ENCODE data around the gene FAT2.
"Not testable (repeated sequence)": the region's sequence is repeated elsewhere in the genome, so short reads cannot be mapped to it uniquely, and the experiment has no call there.

Gene FAT2

DNA sequence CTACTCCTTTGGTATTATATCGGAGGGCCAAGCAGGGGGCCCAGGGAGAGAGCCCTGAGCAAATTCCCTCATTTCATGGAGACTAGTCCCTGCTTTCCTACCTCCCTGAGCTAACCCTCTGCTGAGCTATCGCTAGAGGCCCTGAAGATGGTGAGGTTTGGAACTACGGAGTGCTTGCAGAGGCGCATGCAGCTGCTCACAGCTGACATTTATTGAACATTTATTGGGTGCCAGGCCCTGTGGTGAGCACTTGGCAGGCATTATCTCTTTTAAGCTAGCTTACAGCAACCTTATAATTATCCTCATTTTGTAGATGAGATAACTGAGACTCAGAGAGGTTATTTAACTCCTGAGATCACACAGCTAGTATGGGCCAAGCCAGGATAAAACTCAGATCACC is 9.8 kb downstream of the FAT2 start:
- no peak for DNase-seq

GRCh38 chr5:151580858-151581257 is 10.3 kb downstream of the FAT2 start:
- DNase-seq, result no peak

- DNase-seq, result no peak
Observed at GRCh38 chr5:151580239-151580638, 10.9 kb downstream of the FAT2 start.

DNA sequence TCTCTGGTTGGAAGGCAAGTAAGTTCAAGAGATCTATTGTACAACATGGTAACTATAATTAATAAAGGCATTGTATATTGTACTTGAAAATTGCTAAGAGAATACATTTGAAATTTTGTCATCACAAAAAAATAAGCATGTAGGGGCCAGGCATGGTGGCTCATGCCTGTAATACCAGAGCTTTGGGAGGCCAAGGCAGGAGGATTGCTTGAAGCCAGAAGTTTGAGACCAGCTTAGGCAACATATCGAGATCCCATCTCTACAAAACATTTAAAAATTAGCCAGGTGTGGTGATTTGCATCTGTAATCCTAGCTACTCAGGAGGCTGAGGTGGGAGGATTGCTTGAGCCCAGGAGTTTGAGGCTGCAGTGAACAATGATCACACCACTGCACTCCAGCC is 12.0 kb downstream of the FAT2 start:
- DNase-seq, result not testable (repeated sequence)

DNA sequence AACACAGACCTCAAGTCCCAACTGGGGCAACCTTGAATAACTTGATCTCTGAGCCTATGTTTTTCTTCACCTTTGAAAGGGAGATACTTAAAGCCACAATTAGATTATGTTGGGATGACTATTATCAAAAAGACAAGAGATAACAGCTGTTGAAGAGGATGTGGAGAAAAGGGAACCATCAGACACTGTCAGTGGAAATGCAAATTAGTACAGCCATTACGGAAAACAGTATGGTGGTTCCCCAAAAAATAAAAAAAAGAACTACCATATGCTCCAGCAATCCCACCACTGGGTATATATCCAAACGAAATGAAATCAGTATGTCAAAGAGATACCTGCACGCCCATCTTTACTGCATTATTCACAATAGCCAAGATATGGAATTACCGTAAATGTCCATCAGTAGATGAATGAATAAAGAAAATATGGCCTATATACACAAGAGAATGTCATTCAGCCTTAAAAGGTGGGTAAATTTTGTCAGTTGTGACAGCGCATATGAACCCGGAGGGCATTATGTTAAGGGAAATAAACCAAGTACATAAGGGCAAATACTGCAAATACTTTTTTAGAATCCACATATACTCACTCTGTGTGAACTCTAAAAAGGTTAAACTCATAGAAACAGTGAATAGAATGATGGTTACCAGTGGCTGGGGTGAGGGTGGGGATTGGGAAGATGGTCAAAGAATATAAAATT is 12.7 kb downstream of the FAT2 start:
- no peak for DNase-seq

GRCh38 chr5:151577566-151577965 is 13.6 kb downstream of the FAT2 start:
- DNase-seq, result no peak

DNA sequence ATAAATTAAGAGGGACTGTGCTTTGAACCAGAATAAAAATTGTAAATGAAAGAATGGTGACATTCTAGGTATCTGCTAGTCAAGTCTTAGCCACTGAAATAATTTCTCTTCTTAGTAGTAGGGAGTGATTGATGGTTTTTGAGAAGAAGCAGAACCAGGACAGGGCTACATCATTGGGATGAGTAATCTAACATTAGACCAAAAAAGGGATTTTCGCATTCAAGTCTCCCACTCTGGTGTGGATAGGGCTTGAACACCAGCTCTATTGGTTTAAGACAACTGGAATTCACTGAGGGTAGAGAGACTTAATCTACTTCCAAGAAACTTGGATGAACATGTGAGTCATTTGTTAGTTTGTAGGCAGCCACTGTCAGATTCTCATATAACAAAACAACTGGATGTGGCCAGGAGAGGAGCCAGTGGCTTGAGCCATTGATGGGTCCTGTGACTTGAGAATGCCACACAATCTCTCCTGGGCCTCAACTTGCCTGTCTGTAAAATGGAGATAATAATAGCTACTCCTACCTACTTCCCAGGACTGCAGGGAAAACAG is 16.6 kb downstream of the FAT2 start:
- DNase-seq, result no peak

DNA sequence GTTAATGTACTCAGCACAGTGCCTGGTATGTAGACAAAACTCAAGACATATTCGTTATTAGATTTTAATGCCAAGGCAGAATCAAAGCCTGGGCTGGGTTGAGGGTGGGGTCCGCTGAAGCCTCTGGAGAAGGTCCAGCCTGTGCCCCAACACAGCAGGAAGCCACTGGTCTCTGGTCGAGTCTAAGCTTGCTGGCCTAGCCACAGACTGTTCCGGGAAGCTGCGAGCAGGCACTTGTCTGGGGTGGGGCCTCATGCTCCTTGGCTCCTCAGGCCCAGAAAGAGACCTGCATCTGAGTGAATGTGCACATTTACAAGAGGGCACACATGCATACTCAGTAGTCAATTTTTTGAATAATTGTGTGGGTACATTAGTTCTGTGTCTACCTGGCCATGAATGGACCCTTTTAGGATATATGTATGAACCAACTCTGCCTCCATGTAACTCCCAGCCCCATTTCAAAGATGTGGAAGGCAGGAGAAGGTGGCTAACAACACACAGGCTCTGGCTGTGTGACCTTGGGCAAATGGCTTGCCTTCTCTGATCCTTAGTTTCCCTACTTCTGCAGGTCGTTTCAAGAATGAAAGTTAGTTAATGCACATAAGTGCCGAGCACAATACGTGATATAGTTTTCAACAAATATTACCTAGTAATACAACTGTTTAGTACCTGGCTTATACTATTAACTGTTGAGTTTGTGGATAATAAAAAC is 18.3 kb downstream of the FAT2 start:
- no peak for DNase-seq

GRCh38 chr5:151571270-151572173 is 19.6 kb downstream of the FAT2 start:
- DNase-seq, result no peak

DNA sequence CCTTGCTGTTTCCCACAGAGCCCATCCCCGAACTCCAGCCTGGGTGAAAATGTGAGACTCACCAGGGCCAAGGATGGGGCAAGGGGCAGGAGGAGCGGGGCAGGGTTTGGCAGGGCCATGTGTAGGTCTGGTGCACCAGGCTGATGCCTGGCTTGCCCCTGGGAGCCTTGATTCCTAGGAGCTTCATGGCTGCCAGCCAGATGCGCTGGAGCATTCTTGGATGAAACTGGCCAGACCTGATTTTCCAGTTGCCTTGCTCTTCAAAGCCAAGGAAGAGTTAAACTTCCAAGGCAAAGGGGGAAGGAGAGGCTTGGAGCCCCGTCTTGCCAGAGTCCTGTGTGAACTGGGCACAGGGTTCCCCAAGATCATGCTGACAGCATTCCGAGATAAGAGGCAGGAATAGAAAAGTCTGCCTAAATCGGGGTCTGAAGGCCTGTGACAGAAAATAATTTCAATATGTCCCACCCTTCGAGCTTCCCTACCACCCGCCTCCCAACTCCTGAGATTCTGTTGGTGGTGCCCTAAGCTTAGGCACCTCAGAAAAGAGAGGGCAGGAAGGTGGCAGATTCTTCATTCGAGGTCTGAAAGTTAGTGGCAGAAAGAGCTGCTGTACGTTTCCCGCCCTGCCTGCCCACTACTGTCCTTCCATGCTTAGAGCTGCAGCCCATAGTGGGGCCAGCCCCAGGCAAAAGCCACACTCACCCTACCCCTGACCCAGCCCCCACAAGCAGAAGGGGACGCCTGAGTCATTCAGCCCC is 20.4 kb downstream of the FAT2 start:
- DNase-seq, result peak in 1 of 2 experiments; percentile 39

DNA sequence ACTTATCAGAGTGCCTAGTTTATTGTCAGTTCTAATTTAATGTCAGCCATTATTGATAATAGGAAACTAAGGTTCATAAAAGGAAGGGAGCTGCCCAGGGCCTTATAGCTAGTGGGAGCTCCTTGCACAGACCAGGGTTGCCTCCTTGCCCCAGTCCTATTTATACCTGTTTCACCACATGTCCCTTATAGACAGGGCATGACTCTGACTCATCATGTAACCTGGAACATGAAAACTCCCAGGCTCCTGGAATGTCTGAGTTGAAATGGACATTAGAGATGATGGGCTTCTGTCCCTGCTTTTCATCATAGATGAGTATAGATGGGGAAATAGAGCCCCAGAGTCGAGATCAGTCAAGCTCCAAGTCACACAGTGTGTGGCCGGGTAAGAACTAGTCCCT is 21.1 kb downstream of the FAT2 start:
- no peak for DNase-seq

- no peak for DNase-seq
Observed at GRCh38 chr5:151569132-151570046, 21.7 kb downstream of the FAT2 start.

DNA sequence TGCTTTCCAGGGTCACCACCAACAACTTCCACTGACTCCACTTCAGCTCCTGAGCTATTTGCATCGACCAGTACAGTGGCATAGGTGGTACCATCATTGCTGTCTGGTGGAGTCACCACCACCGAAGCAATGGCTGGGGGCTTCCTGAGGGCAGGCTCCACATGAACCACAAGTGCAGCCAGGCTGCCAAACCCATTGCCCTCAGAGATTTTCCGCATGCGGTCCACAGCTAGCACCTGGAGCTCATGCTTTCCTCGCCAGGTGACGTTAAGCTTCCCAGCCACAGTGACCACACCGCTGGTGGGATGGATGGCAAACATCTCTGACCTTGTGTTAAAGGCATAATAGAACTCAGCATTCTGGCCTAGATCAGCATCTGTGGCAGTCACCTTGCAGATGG is 23.1 kb downstream of the FAT2 start:
- DNase-seq, result no peak

DNA sequence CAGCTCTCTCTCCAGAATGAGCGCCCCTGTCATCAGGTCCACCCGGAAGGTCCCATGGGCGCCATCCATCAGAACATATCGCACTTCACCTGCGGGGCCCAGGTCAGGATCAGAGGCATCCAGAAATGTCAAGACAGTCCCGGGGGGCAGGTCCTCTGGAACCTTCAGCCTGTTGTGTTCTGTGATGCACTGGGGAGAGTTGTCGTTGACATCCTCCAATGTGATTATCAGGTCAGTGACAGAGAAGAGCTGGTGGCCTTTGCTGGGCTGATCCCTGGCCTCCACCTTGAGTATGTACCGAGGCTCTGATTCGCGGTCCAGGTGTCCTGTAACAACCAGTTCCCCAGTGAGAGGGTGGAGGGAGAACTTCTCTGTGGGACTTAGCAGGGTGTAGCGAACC is 25.2 kb downstream of the FAT2 start:
- DNase-seq, result no peak

DNA sequence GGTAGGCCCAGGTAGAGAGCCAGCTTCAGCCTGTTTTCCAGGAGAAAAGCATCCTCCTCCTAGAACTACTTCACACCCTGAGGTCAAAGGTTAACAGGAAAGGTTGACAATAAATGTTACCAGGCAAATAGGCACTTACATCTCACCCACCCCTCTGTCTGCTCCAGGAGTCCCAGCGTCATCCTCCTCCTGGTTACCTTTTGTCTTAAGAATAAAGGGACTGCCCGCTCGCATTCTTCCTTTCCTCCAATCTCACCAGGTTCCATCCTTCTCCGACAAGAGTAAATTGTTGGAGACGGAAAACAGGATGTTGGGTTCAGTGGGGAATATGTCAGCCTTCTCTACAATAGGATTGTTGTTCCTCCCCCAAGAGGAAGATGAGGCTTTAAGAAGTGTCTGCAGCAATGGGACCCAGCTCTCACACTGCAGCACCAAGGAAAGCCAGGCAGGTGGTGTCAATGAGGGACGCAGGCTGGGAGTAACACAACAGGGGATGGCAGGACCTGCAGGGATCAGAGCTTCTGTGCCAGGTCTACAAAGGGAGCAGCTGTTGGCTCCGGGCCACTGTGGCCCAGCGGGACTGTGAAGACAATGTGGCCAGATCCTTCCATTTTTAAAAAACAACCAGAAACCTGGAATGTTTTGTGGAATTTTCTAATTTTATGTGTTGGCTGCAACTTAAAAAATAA is 29.0 kb downstream of the FAT2 start:
- no peak for DNase-seq

DNA sequence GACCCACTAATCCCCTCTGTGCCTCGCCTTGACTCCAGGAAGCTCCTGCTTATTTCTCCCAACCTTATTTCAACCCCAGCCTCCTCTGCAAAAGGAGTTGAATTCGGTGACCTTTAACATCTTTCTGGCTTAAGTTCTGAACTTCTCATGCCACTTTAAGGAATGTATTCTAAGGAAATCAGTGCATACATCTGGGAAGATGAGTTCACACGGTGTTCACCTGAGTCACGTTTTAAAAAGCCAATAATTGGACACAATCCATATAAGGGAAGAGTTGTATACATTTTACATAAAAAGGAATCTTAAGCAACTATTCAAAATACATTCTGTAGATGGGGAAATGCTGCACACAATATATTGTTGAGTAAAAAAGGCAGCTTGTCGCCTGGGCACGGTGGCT is 33.2 kb downstream of the FAT2 start:
- no peak for DNase-seq

DNA sequence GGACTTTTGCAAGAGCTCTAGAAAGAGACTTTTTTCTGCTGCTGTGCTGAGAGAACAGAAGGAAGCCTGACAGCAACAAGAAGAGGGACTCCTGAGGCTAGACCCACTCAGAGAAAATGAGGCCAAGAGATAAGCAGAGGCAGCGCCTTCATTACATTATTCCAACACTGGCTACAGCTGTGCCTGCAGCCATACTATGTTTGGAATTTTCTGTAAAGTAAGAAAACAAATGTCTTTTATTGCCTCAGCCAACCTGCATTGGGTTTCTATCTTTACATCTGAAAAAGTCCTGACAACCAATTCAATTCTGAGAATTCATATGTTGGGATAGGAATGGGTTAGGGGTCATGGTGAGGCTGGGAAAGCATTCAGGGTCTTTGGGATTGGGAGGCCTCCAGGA is 33.7 kb downstream of the FAT2 start:
- DNase-seq, result no peak

DNA sequence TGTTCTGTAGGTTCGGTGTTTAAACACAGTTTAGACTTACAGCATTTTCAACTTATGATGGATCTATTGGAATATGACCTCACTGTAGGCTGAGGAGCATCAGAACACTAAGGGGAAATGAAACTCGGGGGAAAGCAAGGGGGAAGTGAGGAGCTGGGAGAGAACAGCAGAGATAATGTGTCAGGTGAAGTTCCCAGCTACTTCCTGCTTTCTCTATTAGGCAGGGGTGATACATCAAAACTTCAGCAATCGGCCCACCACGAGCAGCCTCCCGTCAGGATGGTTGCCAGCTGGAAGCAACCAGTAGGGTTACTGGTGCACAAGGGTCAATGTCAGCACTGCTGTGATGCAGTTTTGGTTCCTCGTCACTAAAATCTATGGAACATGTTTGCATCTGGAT is 34.3 kb downstream of the FAT2 start:
- no peak for DNase-seq

DNA sequence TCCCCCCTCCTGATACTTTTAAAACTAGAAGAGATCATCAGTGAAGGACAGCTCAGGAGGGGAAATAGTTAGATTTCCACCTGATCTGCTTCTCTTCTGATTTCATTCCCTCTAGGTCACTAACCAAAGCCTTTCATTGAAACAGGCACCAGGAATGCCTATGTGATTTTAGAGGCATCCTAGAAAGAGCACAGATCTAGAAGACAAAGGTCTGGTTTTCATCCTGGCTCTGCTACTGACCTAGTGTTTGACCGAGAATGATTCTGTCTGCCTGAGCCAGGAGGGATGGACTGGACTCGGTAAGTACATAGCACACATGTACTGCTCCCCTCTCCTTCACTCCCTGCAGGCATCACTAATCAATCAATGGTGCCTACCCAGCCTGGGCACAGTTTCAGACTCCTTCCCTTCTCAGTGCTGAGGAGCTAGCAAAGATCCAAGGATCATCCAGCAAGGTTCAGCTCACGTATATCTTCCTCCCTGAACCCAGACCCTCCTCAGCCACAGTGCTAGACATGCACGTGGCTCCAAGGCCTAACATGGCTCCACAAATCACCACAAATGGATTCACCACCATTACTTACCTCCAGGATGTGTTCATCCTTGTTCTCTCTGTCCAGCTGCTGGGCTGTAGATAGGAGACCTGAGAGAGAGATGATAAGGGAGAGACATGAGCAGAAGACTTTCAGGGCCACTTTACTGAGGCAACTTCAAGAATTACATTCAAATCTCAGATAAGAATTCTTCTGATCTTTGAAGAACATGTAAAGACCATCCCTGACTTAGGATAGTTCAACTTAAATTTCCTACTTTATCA is 35.2 kb downstream of the FAT2 start:
- no peak for DNase-seq

DNA sequence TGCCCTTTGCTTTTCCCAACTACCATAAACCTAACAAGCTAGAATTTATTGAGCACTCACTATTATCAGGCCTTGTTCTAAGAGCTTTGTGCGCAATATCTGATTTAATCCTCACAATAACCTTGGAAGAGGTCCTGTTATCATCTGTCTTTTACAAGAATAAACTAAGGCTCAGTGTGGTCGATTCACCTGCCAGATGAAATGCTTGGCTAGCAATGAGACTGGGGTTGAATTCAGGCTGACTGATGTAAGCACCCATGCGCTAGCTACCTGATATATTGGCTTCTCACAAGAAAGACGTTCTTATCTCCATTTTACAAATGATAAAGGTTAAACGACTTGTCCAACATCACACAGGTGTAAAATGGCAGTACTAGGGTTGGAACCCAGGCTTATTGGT is 37.4 kb downstream of the FAT2 start:
- no peak for DNase-seq
